GM19455 (cell line): ENCODE measurements around the gene GTPBP3.

Experiments used
- ATAC-seq: cut with Tn5 transposase; IDR thresholded peaks from one replicate; pipeline ENCODE4 v1.9.1; 2021; ENCODE audit not compliant: unreplicated experiment

Gene GTPBP3

DNA sequence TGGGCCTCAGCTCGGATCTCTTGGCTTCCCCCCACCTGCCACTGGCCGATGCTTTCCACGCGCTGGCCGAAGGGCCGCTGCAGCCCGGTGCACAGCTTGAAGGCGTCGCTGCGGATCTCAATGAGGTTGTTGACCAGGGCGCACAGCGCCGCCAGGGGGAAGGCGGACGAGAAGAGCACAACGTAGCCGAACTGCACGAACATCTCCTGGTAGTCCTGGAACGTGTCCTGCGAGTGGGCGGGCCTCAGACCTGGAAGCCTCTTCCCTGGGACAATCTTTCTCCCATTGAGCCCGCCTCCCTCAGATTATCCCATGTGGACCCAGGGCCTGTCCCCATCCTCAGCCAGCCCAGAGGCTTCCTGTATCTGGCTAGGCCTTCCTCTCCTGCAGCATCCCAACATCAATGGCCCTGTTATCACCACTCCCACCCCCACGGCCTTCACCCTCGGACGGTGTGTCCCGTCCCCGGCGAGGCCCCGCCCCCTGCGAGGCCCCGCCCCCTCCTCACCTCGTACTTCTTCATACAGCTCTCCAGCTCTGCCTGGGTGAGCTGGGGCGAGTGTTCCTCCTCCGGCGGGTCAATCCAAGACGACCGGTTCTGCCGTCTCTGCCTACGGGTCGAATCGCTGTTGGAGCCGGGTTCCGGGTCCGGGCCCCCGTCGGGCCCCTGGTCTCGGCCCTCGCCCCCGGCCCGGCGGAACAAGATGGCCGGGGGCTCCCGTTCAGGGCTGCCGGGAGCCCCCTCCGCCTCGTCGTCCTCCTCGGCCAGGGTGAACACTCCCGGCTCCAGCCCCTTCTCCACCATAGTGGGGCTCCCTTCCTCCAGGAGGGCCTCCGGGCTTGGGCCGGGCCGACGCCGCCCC is 9.5 kb upstream of the GTPBP3 start:
- no peak for ATAC-seq

DNA sequence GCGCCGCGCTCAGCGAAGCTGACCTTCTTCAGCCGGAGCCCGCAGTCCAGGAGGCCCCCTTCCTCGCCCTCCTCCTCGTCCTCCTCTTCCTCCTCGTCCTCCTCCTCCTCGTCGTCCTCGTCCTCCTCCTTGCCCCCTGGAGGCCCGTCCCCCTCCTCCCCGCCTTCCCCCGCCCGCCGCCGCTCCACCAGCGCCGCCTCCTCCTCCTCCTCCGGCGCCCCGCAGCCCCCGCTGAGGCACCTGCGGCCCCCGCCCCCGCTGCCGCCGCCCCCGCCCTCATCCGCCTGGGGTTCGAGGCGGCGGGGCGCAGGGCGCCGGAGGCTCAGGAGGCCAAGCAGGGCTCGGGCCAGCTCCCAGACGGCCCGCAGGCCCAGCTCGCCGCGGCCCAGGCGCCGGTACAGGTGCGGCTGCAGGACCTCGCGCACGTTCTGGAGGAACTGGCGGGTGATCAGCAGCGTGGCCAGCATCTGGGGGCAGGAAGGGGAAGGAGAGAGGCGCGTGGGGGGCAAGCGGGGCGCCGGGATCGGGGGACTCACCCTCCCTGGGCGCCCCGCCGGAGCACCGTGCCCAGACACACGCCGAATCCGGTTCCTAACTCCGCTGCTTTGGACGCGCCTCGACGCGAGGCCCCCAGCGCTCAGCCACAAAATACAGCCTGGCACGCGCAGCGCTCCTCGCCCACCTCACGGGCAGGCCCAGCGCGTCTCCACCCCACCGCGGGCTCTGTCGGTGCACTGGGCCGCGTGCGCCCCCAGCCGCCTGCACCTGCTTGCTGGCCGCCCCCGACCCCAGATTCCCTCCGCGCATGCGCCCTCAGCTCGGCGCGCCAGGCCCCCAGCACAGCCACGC is 8.6 kb upstream of the GTPBP3 start:
- ATAC-seq = no peak

DNA sequence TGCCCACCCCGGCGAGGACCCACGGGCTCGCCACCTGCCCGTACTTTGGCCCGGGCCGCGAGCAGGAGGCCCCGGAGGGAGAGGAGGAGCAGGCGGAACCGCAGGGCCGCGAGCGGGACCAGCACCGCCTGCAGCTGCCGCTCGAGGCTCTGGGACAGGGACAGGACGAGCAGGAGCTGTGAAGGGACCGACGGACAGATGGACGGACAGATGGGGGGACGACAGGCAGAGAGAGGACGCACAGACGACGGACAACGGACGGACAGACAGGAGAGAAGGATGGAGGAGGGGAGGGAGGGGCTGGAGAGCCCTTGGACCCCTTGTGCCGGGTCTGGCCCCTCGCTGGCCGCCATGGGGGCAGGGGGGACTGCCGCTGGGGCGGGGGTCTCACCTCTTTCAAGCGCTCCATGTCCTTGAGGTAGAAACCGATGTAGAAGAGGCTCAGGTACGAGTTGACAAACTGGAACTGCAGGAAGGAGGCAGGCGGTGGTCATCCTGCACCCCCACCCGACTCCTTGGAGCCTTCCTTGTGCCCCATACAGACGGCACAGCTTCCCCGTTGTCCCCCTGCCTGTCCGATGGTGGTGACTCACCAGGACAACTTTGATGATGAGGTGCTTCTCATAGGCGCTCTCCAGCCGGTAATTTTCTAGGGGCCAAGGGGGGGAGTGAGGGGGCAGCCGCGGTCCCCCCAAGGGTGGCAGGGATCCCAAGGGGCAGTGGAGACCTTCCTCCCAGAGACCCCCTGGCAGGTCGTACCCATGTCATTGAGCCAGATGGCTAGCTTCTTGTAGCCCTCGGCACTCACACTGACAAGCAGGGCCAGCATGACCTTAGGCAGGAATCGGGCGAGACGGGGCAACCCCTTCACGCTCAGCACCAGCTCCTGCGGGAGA is 7.7 kb upstream of the GTPBP3 start:
- no peak for ATAC-seq

DNA sequence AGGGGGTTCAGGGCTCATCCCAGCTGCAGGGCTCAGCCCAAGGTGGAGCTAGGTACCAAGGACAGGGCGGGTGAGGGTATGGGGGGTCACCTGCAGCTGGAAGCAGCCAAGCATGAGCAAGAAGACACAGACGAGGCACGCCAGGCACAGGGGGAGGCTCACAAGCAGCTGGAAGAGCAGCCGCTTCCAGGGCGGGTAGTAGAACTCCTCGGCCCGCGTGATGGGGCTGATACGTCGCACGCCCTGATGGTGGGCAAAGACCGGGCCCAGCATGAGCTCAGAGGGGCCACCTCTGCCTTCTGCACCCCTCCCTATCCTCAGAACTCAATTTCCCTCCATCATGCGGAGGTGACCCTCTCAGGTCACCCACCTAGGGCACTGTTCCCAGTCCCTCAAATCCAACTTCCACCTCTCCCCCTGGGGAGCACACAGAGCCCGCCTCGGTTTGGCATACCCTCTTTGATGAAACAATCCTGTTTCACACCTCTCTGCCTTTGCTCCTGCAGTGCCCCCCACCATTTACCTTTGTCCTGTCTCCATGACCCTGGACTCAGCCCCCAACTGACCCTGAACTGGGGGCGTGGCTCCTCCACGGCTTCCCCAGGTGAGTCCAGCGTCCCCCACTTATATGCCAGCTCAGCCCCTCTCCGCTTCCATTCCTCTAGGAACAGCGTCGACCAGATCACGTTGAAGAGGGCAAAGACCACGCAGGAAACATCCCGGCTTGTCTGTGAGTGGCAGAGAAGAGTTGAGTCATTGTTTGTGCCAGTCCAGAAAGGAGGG is 6.9 kb upstream of the GTPBP3 start:
- ATAC-seq = no peak

DNA sequence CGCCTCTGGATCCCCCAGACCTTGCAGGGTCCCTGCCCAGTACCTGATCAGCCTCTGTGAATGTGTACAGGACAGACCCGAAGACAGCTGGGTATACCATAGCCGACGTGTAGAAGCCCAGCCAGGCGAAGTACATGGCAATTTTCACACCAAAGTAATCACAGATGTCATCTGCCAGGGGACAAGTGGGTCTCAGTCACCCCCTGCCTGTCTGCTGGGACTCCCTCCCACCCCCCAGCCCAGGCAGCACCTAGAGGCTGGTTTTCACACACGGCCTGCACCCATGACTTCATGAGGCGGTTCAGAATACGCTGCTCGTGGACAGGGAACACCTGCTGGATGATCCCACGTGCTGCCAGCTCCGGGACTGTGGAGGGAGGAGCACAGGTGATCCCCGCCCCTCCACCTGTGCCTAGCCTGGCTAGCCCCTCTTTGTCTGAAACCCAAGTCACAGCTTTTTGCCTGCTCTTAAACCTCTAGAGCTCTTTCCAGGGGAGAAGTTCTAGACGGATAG is 6.3 kb upstream of the GTPBP3 start:
- ATAC-seq = no peak

DNA sequence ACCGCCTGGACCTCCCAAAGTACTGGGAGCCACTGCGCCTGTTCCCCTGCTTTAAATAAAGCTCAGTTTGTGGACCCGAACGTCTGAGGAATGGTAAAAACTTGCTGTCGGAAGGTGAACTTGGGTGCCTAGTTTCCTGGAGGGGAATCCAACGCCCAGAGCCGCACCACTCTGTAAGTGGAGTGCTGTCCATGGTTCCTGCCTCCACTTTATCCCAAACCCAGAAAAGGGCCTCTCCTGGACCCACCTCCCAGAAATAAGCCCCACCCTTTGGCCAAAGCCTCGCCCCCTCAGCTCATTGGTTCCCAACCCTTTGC is 5.0 kb upstream of the GTPBP3 start:
- ATAC-seq = no peak

DNA sequence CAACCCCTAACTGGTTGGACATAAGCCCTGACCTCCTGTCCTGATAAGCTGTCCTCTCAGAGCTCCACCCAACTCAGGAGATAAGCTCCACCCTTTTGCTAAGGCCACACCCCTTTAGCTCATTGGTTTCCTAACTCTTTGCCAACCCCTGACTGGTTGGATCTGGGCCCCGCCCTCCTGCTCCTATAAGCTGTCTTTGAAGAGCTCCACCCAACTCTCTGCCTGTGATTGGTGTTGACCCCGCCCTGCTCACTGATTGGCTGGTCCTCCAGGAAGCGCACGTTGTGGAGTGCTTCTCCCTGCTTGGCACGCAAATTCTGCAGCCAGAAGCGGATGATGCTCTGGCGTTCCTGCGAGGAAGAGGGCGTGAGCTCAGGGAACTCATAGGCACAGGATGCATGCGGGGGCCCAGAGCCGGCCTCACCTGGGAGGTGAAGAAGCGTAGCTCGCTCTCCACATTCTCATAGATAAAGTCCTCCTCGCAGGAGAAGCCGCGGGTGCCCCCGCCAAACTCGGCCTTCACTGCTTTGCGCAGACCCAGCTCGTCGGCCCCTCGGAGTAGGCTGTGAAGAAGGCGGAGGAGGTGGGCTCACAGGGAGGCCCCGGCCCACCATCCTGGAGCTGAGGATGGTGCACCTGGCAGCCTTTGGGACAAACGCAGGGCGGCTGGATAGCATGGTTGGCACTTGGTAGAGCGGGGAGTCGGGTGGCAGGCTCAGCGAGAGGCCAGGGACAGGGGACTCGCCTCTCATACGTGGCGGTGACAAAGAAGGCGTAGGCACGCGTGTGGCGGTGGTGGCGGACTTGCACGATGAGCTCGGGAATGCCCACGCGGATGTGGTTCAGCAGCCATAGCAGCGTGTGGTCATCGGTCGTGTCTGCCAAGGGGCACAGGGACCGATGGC is 4.4 kb upstream of the GTPBP3 start:
- ATAC-seq = no peak

DNA sequence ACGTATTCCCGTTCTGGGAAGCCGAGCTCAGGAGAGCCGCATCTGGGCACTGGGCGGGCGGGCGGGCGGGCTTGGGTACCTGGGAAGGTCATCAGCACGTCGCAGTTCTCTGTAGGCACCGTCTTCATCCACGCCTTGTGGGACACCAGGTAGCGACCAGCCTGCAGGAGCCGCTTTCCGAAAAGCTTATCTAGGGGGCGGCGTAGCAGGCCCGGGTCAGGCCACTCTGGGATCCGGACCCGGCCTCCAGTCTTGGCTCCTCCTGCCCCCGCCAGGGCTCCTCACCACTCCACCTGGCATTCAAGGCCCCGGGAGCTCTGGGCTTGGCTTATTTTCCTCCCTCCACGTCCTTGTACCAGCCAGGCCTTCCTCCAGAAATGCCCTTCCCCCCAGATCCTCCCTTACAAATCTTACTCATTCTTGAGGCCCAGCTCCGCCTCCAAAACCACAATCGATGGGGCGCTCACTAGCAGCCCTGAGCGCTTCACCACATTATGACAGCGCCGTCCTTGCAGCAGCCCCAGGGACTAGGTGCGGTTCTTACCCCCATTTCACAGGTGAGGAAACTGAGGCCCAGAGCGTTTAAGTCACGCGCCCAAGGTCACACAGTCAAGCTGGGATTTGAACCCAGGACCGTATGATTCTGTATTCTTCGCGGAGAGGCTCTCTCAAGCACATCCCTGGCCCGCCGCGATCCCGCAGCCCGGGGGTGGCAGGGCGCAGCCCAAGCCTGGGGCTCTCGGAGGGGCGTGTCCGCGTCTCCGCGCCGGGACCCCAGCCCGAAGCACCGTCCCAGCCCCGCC is 3.5 kb upstream of the GTPBP3 start:
- ATAC-seq = no peak

DNA sequence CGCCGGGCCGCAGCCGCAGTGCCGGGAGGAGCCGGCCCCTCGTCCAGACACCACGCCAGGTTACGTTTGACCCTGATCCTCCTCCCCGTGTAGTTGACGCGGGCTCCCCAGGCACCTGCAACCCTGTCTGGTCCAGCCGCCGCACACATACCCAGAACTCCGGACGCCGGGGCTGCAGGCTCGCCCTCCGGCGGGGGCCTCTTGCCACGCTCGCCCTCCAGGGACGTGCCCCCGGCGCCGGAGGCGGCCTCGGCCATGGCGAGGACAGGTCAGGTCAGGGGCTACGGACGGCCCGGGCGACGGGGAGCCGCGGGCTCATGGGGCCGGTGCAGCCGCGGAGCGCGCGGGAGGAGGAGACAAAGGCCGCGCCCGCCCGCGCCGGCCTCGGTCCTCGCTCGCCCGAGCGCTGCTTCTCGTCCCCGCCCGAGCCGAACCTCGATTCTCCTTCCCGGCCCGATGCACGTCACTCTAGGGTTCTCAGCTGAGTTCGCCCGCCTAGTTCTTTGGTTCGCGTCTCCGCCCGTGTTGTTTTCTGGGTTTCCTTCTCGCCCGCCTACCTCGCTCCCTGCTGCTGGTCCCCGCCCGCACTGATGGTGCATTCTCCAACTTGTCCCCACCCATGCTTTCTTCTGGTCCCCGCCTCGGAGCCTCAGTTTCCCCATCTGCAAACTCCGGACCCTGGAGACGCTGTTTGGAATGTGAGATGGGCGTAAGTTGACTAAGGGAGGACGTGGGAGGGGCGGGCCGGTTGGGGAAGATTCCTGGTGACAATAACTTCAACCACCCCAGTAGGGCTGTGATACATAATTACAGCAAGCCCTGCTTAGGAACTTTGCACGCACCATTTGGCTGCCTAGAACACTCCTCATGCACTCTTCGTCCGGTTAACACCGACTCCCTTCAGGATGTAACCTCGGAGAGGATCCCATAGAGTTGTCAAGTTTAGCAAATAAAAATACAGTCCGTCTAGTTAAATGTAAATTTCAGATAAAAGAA is 2.6 kb upstream of the GTPBP3 start, which contains the start of gene ANO8:
Gene ANO8, minus strand, starts transcription at position 442 of the 996 bp plus-strand sequence. Its CDS starts 185 bp downstream, at position 257.
- no peak for ATAC-seq

DNA sequence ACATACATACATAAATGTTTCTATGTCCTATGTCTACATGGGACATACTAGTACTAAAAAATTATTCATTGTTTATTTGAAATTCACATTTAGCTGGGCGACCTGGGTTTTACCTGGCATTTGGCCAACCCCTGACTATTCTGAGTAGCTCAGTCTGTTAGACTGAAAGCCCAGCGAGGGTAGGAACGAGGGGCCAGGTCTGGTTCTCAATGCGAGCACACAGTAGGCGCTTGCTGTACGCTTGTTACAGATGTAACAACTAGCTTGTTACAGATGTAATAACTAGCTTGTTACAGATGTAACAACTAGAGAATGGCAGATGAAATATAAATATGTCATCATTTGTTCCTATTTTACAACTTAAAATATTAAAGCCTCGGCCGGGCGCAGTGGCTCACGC is 1.8 kb upstream of the GTPBP3 start:
- ATAC-seq = no peak

DNA sequence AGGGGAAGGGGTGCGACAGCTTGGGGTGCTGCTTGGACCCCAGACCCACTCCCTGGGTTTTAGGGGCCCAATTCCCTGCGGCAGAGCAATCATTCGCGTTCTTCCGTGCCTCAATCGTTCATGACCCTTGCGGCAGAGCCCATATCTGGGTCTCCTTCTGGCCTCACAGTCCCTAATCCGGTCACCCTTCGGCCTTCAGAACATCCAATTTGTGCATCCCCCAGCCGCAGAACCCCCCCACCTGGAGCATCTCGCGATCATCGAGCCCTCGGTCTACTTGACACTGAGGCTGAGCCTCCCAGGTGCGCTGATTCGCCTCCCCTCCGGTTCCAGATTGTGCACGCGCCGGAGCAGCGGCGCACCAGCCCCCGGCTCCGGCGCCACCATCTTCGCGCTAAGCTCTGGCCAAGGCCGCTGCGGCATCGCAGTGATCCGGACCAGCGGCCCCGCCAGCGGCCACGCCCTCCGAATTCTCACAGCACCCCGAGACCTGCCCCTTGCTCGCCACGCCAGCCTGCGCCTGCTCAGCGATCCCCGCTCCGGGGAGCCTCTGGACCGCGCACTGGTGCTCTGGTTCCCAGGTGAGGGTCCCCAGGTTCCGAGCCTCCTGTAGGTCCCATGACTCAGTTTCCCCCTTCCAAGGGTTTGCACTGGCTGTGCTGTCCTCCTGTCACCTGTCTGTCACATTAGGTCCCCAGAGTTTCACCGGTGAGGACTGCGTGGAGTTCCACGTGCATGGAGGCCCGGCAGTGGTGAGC is 501 bp downstream of the GTPBP3 start:
- ATAC-seq = peak; percentile 2

DNA sequence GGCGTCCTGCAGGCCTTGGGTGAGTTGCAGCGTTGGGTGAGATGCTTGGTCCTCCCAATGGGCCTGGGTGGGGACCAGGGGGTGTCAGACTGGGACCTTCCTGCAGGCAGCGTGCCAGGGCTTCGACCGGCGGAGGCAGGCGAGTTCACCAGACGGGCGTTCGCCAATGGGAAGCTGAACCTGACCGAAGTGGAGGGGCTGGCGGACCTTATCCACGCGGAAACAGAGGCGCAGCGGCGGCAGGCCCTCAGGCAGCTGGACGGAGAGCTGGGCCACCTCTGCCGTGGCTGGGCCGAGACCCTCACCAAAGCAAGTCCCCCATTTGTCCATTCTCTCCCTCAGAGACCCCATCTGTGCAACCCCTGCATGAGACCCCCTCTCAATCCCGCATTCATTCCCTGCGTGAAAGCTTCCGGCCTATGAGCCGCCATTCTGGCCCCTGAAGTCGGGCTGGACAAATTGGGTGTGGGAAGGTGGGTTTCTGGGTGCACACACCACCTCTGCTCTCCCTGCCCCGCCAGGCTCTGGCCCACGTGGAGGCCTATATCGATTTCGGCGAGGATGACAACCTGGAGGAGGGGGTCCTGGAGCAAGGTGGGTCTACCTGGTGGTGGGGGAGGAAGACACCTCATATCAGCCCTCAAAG is 1.2 kb downstream of the GTPBP3 start:
- no peak for ATAC-seq

DNA sequence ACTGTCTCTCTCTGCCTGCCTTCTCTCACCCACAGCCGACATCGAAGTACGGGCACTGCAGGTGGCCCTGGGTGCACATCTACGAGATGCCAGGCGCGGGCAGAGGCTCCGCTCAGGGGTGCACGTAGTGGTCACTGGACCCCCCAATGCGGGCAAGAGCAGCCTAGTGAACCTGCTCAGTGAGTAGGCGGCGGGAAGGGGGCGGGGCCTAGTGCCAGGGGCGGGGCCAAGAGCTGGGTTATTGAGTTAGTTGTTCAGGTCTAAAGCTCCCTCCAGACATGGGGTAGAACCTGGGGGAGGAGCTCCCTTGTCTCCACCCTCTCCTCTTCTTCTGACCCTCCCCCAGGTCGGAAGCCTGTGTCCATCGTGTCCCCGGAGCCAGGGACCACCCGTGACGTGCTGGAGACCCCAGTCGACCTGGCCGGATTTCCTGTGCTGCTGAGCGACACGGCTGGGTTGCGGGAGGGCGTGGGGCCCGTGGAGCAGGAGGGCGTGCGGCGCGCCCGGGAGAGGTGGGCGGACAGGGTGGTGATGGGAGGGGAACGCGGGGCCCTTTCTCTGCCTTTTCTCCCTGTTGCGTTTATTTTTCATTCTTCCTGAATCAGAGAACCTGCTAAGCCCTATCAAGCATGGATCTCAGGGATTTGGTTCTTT is 1.9 kb downstream of the GTPBP3 start:
- no peak for ATAC-seq

DNA sequence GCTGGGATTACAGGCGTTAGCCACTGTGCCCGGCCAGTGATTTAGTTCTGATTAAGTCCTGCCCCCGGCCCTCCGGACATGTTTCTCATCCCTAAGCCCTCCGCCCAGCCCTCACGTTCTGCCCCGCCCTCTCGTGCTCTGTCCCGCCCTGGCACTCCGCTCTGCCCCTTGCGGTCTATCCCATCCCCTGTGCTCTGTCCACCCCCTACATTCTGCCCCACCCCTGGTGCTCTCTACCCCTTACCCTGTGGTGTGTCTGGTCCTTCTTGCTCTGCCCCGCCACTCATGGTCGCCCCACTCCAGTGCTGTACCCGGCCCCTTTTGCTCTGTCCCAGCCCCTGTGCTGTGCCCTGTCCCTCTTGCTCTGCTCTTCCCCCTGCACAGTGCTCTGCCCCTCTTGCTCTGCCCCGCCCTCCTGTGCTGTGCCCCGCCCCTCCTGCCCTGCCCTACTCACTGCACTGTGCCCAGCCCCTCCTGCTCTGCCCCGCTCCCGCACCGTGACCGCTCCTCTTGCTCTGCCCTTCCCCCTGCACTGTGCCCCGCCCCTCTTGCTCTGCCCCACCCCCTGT is 3.0 kb downstream of the GTPBP3 start:
- ATAC-seq = no peak

DNA sequence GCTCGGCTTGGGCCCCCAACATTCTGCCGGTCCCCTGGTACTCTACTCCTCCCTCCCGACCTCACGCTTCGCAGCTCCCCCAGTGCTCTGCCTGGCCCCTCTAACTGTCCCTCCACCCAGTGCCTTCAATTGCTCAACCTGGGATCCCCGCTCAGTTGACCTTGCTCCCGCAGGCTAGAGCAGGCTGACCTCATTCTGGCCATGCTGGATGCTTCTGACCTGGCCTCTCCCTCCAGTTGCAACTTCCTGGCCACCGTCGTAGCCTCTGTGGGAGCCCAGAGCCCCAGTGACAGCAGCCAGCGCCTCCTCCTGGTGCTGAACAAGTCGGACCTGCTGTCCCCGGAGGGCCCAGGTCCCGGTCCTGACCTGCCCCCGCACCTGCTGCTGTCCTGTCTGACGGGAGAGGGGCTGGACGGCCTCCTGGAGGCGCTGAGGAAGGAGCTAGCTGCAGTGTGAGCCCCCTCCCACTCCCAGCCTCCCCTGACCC is 3.6 kb downstream of the GTPBP3 start:
- ATAC-seq = no peak
